HG02571 (cell line): ENCODE results near the gene GTSF1L.

Source experiments
- ATAC-seq: cut with Tn5 transposase; IDR thresholded peaks from one replicate; pipeline ENCODE4 v1.9.1; 2021; ENCODE audit warnings: mild to moderate bottlenecking, moderate library complexity; ENCODE audit not compliant: unreplicated experiment

GTSF1L gene

DNA sequence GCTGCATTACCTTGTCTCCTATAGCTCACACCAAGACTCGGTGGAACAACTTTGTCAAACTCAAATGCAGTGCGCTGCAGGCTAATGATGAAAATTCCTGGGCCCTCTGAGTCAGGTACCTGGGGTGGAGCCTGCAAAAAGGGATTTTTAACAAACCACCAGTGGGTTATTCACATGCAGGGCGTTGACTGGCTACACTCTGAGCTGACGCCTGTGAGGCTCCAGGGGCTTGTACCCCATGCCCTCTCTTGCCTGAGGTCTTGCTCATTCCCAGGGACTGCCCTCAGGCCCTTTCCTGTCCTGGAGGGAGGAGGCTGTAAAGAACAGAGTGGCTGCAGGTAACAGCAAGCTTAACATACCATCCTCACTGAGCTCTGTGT is 9.2 kb downstream of the GTSF1L start:
- ATAC-seq = no peak

DNA sequence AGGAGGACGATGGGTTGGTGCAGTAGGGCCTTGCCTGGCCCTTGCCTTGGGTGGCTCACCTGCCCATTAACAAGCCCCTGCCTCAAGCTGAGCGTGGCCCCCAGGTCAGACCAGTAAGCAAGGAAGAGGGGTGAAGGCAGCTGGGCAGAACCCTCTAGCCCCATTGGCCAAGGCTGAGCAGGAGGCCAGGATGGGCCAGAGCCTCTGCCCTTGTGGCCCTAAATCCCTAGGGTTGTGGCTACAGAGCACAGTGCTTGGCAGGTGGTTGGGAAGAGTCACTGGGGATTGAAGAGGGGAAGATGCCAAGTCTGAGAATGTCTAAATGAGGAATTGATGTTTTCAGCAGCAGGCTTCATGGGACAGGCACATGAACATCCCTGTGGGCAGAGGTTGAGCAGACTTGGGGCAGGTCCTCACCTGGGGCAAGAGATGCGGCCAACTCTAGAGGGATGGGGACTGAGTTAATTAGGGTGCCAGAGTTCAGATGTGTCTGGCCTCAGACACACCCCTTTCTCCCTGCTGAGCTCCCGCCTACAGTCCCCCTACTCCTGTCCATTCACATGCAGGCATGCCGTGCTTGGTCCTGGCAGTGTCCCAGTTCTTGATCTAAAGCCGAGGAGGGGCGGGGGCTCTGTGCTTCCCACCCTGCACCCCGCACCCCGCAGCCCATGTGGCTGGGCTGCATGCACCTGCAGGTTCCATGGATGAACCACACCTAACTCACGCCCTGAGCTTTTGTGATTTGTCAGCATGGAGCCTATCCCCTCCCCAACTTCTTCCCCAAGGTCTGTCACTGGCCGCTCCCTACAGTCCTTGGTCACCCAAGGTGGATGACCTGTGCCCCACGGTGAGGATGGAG is 9.8 kb downstream of the GTSF1L start:
- ATAC-seq = no peak

DNA sequence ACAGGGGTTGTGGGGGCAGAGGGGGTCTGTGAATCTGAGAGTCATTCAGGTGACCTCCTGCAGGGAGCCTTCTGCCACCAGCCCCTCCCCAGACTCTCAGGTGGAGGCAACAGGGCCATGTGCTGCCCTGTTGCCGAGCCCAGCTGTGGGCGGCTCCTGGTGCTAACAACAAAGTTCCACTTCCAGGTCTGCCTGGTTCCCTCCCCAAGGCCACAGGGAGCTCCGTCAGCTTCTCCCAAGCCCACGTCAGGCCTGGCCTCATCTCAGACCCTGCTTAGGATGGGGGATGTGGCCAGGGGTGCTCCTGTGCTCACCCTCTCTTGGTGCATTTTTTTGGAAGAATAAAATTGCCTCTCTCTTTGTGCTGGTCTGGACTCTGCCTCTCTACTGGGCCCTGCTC is 10.7 kb downstream of the GTSF1L start:
- ATAC-seq = no peak

DNA sequence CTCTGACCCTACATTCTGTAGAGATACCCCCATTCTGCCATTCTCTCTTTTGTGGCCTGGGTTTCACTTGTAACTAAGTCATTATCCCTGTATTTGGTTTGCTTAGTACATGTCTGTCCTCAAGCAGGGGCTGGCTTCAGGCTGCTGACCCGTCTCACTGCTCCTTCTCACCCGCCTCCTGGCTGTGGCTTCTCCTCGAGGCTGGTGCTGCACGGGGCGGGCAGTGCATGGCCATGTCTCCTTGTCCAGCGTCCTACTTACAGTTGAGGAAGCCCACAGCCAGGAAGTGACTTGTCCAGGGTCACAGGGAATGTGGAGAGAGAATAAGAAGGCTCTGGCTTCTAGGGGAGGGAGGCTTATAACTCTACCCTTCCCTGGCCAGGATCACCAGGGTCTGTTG is 11.3 kb downstream of the GTSF1L start:
- no peak for ATAC-seq

DNA sequence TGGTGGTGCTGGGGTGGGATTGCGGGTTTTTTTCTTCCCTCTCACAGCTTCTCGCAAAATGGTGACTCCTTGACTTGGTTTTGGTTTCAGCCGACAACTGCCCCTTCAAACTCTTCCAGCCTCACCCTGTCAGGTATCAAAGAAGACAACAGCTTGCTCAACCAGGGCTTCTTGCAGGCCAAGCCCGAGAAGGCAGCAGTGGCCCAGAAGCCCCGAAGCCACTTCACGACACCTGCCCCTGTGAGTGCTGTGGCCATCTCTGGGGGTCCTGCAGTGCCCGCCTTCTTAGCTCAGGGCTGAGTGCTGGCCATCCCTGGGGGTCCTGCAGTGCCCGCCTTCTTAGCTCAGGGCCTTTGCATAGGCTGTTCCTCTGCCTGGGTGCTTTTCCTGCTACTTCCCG is 11.8 kb downstream of the GTSF1L start:
- no peak for ATAC-seq

DNA sequence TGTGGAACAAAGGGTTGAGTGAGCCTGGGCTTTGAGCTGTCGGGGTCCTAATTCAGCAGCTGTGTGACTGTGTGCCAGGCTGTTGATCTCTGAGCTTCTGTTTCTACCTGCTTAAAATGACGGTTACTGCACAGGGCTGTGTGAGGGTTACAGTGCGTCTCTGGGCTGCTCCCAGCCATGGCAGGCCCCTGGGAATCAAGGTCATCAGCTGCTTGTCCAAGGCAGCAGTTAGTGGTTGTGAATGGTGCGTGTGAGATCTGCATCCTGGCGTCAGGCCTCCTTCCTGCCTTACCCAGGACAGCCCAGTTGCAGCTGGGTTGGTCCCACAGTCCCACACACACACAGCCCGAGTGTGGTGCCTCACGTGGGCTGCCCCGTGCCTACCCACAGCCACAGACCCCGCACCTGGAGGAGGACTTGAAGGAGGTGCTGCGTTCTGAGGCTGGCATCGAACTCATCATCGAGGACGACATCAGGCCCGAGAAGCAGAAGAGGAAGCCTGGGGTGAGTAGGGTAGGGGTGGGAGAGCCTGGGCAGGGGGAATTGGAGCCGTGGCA is 15.6 kb downstream of the GTSF1L start:
- no peak for ATAC-seq

DNA sequence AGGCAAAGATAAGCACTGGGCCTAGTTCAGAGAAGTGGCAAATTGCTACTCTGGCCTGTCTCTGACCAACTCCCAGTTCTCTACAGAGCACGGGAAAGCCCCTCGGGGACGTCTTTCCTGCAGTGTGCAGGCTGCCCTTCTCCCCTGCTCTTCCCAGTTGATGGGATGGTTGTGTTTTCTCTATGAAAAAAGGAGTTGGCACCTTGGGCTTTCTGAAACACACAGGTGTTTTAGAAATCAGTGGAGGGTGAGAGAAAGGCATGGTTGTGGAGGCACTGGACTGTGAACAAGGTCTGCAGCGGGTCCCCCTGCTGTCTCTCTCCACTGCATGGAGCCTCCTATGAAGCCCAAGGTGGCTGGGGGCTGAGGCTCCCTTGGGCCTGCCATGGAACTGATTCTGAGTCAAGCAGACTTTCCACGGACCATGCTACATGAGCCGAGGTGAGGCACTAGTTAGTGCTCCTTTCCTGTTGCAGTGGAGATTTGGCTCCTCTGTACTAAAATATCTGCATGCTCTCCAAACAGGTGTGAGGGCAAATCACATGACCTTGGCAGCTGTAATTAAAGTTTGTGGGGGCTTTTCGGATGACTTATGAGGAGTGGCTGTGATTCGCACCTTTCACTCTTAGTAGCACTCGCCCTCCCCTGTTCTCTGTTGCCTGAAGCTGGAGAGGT is 16.3 kb downstream of the GTSF1L start:
- peak; percentile 59 for ATAC-seq

DNA sequence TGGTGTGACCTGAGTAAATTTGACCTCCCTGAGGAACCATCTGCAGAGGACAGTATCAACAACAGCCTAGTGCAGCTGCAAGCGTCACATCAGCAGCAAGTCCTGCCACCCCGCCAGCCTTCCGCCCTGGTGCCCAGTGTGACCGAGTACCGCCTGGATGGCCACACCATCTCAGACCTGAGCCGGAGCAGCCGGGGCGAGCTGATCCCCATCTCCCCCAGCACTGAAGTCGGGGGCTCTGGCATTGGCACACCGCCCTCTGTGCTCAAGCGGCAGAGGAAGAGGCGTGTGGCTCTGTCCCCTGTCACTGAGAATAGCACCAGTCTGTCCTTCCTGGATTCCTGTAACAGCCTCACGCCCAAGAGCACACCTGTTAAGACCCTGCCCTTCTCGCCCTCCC is 24.3 kb downstream of the GTSF1L start:
- no peak for ATAC-seq

DNA sequence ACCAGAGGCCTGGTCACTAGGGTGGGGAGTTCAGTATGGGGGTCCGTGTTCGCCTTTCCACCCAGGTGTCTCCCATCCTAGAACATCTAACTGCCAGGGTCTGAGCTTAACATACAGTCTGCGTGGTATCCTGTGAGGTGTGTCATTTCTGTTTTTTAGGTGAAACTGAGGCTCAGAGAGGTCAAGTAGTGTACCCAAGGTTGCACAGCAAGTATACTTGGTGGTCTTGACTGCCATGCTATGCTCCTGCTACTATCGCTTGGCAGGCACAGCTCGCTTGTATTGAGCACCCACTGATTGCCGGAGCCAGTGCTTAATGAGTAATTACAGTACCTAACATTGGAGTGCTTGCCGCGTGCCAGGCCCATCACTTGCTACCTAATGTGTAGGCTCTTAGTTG is 26.2 kb downstream of the GTSF1L start:
- no peak for ATAC-seq

DNA sequence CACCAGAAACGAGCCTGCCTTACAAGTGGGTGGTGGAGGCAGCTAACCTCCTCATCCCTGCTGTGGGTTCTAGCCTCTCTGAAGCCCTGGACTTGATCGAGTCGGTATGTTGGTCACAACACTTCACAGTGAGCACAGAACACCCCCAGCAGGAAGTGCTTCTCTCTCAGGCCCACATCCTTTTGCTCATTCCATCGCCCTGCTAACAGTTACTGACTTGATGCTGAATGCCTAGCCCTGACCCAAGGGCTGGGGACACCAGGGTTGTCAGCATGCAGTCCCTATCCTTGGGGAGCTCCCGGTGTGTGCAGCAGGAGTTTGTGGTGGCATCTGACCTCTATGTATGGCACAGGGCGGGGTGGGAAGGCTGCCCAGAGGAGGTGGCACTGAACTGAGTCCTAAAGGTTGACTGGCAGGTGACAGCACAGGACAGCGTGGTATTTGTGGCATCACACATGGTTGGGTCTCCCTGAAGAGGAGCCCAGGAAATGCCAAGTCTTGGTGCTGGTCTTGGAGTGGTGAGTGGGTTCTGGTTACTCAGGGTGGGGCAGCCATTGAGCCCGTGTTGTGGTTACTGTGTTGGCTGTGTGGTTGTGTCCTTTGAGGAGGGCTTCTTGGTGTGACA is 26.7 kb downstream of the GTSF1L start:
- no peak for ATAC-seq

DNA sequence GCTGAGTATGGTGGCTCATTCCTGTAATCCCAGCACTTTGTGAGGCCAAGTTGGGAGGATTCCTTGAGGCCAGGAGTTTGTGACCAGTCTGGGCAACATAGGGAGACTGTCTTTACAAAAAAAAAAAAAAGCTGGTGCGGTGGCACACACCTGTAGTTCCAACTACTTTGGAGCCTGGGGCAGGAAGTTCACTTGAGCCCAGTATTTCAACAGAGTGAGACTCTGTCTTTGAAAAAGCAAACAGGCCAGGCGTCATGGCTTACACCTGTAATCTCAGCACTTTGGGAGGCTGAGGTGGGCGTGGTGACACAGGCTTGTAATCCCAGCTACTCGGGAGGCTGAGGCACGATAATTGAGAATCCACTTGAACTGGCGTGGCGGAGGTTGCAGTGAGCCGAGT is 31.2 kb downstream of the GTSF1L start:
- ATAC-seq = no peak

DNA sequence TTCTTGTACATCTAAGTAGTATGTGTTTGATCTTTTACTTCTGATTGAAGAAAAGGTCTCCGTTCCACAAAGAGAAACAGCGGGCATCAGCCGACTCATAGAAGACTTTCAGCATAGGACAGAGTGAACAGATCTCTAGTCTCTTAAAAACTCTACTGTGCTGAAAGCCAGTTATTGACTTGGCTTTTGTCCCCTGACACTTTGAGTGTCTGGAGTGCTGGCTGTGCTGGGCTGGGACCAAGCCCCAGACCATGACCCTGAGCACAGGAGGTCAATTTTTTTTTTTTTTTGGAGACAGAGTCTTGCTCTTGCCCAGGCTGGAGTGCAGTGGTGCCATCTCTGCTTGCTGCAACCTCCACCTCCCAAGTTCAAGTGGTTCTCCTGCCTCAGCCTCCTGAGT is 32.0 kb downstream of the GTSF1L start:
- no peak for ATAC-seq

DNA sequence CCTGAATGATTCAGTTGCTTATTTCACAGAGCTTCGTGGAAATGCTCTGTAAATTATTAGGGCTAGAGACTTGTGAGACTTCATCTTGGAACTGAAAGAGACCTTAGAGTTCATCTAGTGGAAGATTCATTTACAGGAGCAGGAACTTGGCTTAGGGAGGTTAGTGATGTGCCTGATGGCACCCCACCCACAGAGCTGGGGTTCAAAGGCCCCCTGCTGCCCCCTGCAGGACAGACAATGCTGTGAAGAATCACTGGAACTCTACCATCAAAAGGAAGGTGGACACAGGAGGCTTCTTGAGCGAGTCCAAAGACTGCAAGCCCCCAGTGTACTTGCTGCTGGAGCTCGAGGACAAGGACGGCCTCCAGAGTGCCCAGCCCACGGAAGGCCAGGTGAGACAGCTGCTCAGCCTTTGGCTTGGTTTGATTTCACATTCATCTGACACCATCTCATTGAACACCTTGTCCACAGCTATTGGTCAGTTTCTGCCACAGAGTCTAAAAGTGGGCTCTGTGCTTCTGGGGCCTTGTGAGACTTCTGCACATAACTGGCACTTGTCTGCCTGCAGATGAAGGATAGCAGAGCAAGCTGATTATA is 34.8 kb downstream of the GTSF1L start:
- no peak for ATAC-seq

DNA sequence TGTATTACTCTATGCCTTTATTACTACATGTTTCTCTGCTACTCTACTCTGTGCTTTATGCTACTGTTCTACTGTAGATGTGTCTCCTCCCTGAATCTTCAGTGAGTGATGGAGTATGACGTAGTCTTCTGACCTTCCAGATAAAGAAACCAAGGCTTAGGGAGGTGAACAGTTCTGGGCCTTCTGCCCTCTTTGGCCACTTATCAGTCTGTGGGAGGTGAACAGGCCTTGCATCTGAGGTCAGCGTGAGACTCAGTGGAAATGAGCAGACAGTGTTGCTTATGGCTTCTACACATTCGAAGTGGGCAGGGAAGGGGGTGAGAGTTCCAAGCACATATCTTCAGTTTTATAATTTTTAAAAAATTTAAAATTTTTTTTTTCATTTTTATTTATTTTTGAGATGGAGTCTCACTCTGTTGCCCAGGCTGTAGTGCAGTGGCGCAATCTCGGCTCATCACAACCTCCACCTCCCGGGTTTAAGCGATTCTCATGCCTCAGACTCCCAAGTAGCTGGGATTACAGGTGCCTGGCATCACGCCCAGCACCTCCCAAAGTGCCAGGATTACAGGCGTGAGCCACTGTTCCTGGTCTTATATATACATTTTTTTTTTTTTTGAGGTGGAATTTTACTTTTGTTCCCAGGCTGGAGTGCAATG is 35.7 kb downstream of the GTSF1L start:
- no peak for ATAC-seq

DNA sequence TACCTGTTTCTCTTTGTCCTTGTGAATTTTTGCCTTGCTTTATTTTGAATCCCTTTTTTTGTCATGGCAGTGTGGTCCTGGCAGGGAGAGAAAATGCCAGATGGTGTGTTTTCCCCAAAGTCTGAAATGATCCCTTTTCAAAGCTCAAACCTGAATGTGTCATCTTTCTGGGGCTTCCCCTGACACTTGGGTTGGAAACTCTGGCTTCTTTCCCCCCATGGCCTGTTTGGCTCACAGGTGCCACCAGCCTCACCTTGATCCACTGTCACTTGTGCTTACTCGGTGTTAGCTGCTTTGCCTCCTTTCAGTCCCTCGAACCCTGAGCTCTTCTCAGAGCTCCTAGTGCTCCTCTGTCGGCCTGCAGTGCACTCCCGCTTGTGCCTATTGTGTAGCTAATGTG is 37.6 kb downstream of the GTSF1L start:
- no peak for ATAC-seq

DNA sequence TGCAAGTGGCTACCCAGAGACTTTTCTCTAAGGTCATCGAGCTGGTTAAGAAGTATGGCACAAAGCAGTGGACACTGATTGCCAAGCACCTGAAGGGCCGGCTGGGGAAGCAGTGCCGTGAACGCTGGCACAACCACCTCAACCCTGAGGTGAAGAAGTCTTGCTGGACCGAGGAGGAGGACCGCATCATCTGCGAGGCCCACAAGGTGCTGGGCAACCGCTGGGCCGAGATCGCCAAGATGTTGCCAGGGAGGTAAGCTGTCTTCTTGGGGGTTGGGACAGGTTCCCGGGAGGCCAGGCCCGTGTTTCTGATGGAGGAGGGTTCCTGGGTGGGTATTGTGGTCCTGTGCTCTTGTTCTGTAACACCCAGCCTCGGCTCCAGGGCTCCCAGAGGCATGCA is 40.0 kb downstream of the GTSF1L start:
- no peak for ATAC-seq

DNA sequence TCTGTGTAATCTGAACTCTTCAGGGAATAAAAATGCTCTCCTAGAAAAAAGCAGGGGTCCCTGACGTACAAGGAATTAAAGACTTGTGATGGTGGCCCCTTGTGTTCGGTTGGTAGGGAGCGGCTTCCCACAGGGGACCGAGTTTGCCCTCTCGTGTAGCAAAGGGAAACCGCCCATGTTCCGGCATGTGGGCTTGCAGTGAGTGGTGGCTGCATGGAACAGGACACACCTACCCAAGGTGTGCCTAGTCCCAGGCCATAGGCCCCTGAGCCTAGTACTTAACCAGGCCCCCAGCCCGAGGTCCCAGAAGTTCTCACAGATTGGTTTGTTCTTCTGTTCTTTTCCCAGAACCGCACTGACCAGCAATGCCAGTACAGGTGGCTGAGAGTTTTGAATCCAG is 44.4 kb downstream of the GTSF1L start:
- peak; percentile 31 for ATAC-seq

DNA sequence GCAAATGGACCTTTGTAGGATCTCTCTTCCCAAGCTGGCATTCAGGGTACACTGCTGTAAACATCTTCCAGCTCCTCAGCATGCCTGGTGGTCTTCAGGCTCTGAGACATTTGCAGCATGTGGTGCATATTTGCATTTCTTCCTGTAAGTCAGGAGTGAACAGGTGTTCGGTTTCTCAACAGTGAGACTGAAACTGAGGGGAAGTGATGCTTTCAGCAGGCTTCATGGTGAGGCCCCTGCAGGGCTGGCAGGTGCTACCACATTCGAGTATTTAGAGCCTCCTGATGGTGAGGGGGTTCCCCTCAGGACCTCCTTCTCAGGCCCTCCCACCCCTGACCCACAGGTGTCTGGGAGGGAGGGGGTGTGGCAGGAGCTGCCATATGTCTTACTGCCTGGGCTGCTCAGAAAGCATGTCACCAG is 44.8 kb downstream of the GTSF1L start:
- ATAC-seq = peak; percentile 88

DNA sequence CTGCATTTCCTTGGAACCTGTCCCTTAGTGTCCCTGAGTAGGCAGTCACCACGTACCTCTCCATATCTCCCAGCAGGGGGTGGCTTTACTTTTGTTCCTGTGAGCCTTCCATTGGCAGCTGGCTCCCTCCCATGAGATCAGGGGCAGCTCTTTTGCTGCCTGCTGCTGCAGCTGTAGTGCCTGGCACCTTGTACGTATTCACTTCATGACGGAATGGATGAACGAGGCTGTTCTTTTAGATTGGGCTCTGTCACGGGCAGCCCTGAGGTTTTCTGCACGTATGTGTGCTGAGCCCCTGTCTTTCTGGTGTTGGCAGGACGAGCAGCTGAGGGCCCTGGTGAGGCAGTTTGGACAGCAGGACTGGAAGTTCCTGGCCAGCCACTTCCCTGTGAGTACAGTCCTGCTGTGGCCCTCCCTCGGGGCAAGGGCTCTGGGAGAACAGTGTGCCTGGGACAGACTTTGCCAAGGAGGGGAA is 45.3 kb downstream of the GTSF1L start:
- ATAC-seq = peak; percentile 6

DNA sequence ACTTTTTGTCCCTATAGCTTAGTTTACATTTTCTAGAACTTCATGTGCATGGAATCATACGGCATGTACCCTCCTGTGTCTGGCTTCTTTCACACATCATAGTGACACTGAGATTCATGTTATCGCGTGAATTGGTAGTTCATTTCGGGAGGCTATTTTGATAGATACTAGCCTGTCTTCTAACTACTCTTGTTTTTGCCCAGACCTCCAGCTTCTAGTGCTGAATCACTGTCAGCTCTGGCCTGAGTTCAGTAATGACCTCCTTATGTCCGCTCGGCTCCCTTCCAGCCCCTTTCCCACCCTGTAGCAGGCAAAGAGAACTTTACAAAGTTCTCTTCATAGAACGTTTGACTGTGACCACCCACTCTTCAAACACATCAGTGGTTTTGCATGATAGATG is 45.8 kb downstream of the GTSF1L start:
- ATAC-seq = no peak

DNA sequence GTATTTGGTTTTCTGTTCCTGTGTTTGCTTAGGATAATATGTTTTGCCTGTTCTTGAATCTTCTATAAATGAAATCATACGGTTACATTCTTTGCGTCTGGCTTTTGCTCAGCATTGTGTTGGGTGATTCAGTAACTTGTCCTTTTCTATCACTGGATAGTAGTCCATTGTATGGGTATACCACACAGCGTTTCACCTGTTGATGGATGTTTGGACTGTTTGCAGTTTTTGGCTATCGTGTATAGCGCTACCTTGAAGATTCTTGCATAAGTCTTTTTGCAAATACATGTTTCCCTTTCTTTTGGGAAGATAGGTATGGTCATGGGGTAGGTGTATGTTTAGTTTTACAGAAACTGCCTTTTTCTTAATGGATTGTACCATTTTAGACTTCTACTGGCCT is 50.4 kb downstream of the GTSF1L start:
- ATAC-seq = no peak
